Stimulated activated CD8-positive, alpha-beta memory T cell treated with anti-CD3 and anti-CD28 coated beads, Interleukin-12 subunit alpha, Interleukin-12 subunit beta, amount 100 ng/mL, for 24 hours (primary cell): ENCODE measurements around the gene PIK3R1.

Experiments
- DNase-seq: peaks from one replicate; pipeline ENCODE4 v3.0.0-alpha.2; 2020; ENCODE audit errors: extremely low read depth

Gene PIK3R1

GRCh38 chr5:68270399-68270975, 54.9 kb downstream of the PIK3R1 start:
- no peak for DNase-seq

GRCh38 chr5:68271124-68271523, 55.6 kb downstream of the PIK3R1 start:
- DNase-seq: no peak

- no peak for DNase-seq
Measured at GRCh38 chr5:68272289-68272688, 56.7 kb downstream of the PIK3R1 start.

- DNase-seq: no peak
Measured at GRCh38 chr5:68273717-68274409, 58.3 kb downstream of the PIK3R1 start.

- no peak for DNase-seq
Measured at GRCh38 chr5:68274847-68275651, 59.5 kb downstream of the PIK3R1 start.

GRCh38 chr5:68276740-68277139, 61.2 kb downstream of the PIK3R1 start:
- DNase-seq: no peak

- DNase-seq: no peak
Measured at GRCh38 chr5:68277431-68277830, 61.9 kb downstream of the PIK3R1 start.

GRCh38 chr5:68279984-68280383, 64.4 kb downstream of the PIK3R1 start:
- DNase-seq: no peak

GRCh38 chr5:68282001-68282400, 66.4 kb downstream of the PIK3R1 start:
- DNase-seq: no peak

GRCh38 chr5:68283766-68284165, 68.2 kb downstream of the PIK3R1 start:
- no peak for DNase-seq

GRCh38 chr5:68285075-68285840, 69.7 kb downstream of the PIK3R1 start:
- no peak for DNase-seq

- no peak for DNase-seq
Measured at GRCh38 chr5:68285851-68286611, 70.5 kb downstream of the PIK3R1 start.

- no peak for DNase-seq
Measured at GRCh38 chr5:68286612-68286912, 71.0 kb downstream of the PIK3R1 start.

- DNase-seq: no peak
Measured at GRCh38 chr5:68287631-68287975, 72.0 kb downstream of the PIK3R1 start.

GRCh38 chr5:68287976-68288706, 72.6 kb downstream of the PIK3R1 start:
- no peak for DNase-seq

GRCh38 chr5:68288707-68289134, 73.2 kb downstream of the PIK3R1 start:
- DNase-seq: no peak

GRCh38 chr5:68289498-68289897, 73.9 kb downstream of the PIK3R1 start:
- no peak for DNase-seq

- no peak for DNase-seq
Measured at GRCh38 chr5:68290260-68290674, 74.7 kb downstream of the PIK3R1 start.

GRCh38 chr5:68290847-68291246, 75.3 kb downstream of the PIK3R1 start:
- DNase-seq: no peak

GRCh38 chr5:68292316-68292715, 76.8 kb downstream of the PIK3R1 start:
- no peak for DNase-seq

- no peak for DNase-seq
Measured at GRCh38 chr5:68295772-68296171, 80.2 kb downstream of the PIK3R1 start.
